ENCODE measurements around the gene NCAPH2. TPM values are rescaled to one million over a fixed set of nuclear protein-coding genes. Genes with fewer than 3 reads are reported as not detected.

The NCAPH2 gene
- total and polyA plus RNA-seq, 2 of the 13 experiments (the other 11 are each of a cell fraction or from before 2014, with no cell fraction given), result 28.1 to 64.4 TPM

- TF ChIP-seq ATF4 (CRISPR knock-in tag; IDR thresholded peaks at IDR 0.05) (peak in 1 of 2 experiments; percentile 94; a peak in 2 of 4 replicates), NKX3-1 (CRISPR knock-in tag; IDR thresholded peaks at IDR 0.05) (no peak), ZSCAN9 (CRISPR knock-in tag; IDR thresholded peaks at IDR 0.05; ENCODE audit: borderline replicate concordance) (no peak), CAMTA2 (CRISPR knock-in tag; IDR thresholded peaks at IDR 0.05; ENCODE audit: borderline replicate concordance) (no peak), ETS1 (CRISPR knock-in tag; IDR thresholded peaks at IDR 0.05) (no peak), NR3C1 (CRISPR knock-in tag; IDR thresholded peaks at IDR 0.05) (no peak), ZNF282 (IDR thresholded peaks at IDR 0.05; ENCODE audit: partially characterized antibody) (no peak), PATZ1 (CRISPR knock-in tag; IDR thresholded peaks at IDR 0.05) (peak; percentile 18; the same call in 1 of the 2 replicates)
Observed at GRCh38 chr22:50545522-50546325, 37.7 kb downstream of the NCAPH2 start, which contains the start of gene KLHDC7B (continued).

Measured in HepG2 (cell line).